GM19452 (cell line): ENCODE data around the gene CRYBG1.
"Not testable (repeated sequence)": the region's sequence is repeated elsewhere in the genome, so short reads cannot be mapped to it uniquely, and the experiment has no call there.

Experiments used
- ATAC-seq: cut with Tn5 transposase; IDR thresholded peaks from one replicate; pipeline ENCODE4 v1.9.1; 2021; ENCODE audit not compliant: unreplicated experiment

Gene CRYBG1

GRCh38 chr6:106581468-106581867 is 221.0 kb downstream of the CRYBG1 start:
- ATAC-seq = no peak

- ATAC-seq = no peak
These were observed 226.4 kb downstream of the CRYBG1 start for GRCh38 chr6:106586815-106587415.

- not testable (repeated sequence) for ATAC-seq
These were observed 228.4 kb downstream of the CRYBG1 start for GRCh38 chr6:106588937-106589336.

GRCh38 chr6:106591111-106591825 is 230.8 kb downstream of the CRYBG1 start:
- ATAC-seq = no peak

- ATAC-seq = no peak
These were observed 238.9 kb downstream of the CRYBG1 start for GRCh38 chr6:106599440-106599839.

- ATAC-seq = no peak
These were observed 239.8 kb downstream of the CRYBG1 start for GRCh38 chr6:106600329-106600728.

- ATAC-seq = no peak
These were observed 247.7 kb downstream of the CRYBG1 start for GRCh38 chr6:106608080-106608668.

GRCh38 chr6:106609699-106610098 is 249.2 kb downstream of the CRYBG1 start:
- ATAC-seq = no peak

- no peak for ATAC-seq
These were observed 250.5 kb downstream of the CRYBG1 start for GRCh38 chr6:106611030-106611429.

- ATAC-seq = no peak
These were observed 252.3 kb downstream of the CRYBG1 start for GRCh38 chr6:106612671-106613416.

- ATAC-seq = no peak
These were observed 253.1 kb downstream of the CRYBG1 start for GRCh38 chr6:106613590-106613989.

- ATAC-seq = no peak
These were observed 253.6 kb downstream of the CRYBG1 start for GRCh38 chr6:106614166-106614565.

- ATAC-seq = no peak
These were observed 254.2 kb downstream of the CRYBG1 start for GRCh38 chr6:106614592-106615257.

- peak; percentile 82 for ATAC-seq
These were observed 256.8 kb downstream of the CRYBG1 start for GRCh38 chr6:106617302-106617701.

- no peak for ATAC-seq
These were observed 257.3 kb downstream of the CRYBG1 start for GRCh38 chr6:106617857-106618256.

GRCh38 chr6:106618324-106618723 is 257.8 kb downstream of the CRYBG1 start:
- no peak for ATAC-seq

- no peak for ATAC-seq
These were observed 258.7 kb downstream of the CRYBG1 start for GRCh38 chr6:106619223-106619622.

- no peak for ATAC-seq
These were observed 260.6 kb downstream of the CRYBG1 start for GRCh38 chr6:106620931-106621672.
